Liver (tissue), 9 donors: ENCODE measurements around the gene SF3B5. TPM values are rescaled to one million over a fixed set of nuclear protein-coding genes. Genes with fewer than 3 reads are reported as not detected.

Experiments used
- DNase-seq: peaks from one replicate; pipeline ENCODE4 v3.0.0-alpha.2; 2017; ENCODE audit warnings: low spot score
- H3K27ac ChIP-seq, 2 donors: one replicate each; pipeline ENCODE4 v1.7.0; 2013; ENCODE audit warnings: inconsistent platforms in 2 of 2, low read length in 2 of 2, control low read depth in 1 of 2, low read depth in 1 of 2, mild to moderate bottlenecking in 1 of 2
- H3K27me3 ChIP-seq, 4 donors: one replicate each; pipeline versions ENCODE4 v1.6.1 to v1.7.0; 2013; ENCODE audit warnings: low read length in 3 of 4, inconsistent platforms in 1 of 4, mild to moderate bottlenecking in 1 of 4, moderate library complexity in 1 of 4; ENCODE audit not compliant: control insufficient read depth in 4 of 4, insufficient read depth in 4 of 4
- H3K36me3 ChIP-seq, 4 donors: one replicate each; pipeline versions ENCODE4 v1.6.1 to v1.7.0; 2013; ENCODE audit warnings: low read length in 3 of 4, mild to moderate bottlenecking in 3 of 4, low read depth in 1 of 4, moderate library complexity in 1 of 4; ENCODE audit not compliant: control insufficient read depth in 4 of 4, insufficient read depth in 3 of 4
- H3K4me1 ChIP-seq, 4 donors: one replicate each; pipeline versions ENCODE4 v1.6.1 to v1.7.0; 2013; ENCODE audit warnings: low read length in 3 of 4, mild to moderate bottlenecking in 3 of 4, moderate library complexity in 1 of 4; ENCODE audit not compliant: control insufficient read depth in 4 of 4, insufficient read depth in 4 of 4
- H3K4me3 ChIP-seq, 3 donors: one replicate each; pipeline versions ENCODE4 v1.6.1 to v1.7.0; 2013; ENCODE audit warnings: low read length in 3 of 3, control low read depth in 1 of 3, low read depth in 1 of 3, mild to moderate bottlenecking in 1 of 3
- H3K9ac ChIP-seq, 2 donors: one replicate each; pipeline ENCODE4 v1.7.0; 2013; ENCODE audit warnings: low read length in 2 of 2, mild to moderate bottlenecking in 2 of 2, moderate library complexity in 2 of 2, control low read depth in 1 of 2, low read depth in 1 of 2
- H3K9me3 ChIP-seq, 4 donors: one replicate each; pipeline versions ENCODE4 v1.6.1 to v1.7.0; 2013; ENCODE audit warnings: low read length in 3 of 4; ENCODE audit not compliant: control insufficient read depth in 4 of 4
- EGR1 ChIP-seq, 2 donors: IDR thresholded peaks; 2 replicates each; pipeline ENCODE4 v1.6.1; 2016 to 2018; ENCODE audit warnings: antibody characterized with exemption in 2 of 2, low read depth in 2 of 2
- FOXA1 ChIP-seq: IDR thresholded peaks from 2 replicates; pipeline ENCODE4 v1.6.1; 2016; ENCODE audit warnings: antibody characterized with exemption
- FOXA2 ChIP-seq: IDR thresholded peaks from 2 replicates; pipeline ENCODE4 v1.6.1; 2016; ENCODE audit warnings: antibody characterized with exemption
- HNF4A ChIP-seq, 2 donors: conservative IDR thresholded peaks; 2 replicates each; pipeline ENCODE4 v1.6.1; 2016; ENCODE audit warnings: antibody characterized with exemption in 2 of 2, mild to moderate bottlenecking in 2 of 2
- HNF4G ChIP-seq: IDR thresholded peaks from 2 replicates; pipeline ENCODE4 v1.6.1; 2016; ENCODE audit warnings: antibody characterized with exemption
- JUND ChIP-seq, 2 donors: IDR thresholded peaks; 2 replicates each; pipeline ENCODE4 v1.6.1; 2016; ENCODE audit warnings: antibody characterized with exemption in 2 of 2
- NR2F2 ChIP-seq: IDR thresholded peaks from 2 replicates; pipeline ENCODE4 v1.6.1; 2016; ENCODE audit warnings: antibody characterized with exemption
- RAD21 ChIP-seq, 2 donors: IDR thresholded peaks; 2 replicates each; pipeline ENCODE4 v1.6.1; 2016; ENCODE audit warnings: antibody characterized with exemption in 2 of 2, mild to moderate bottlenecking in 2 of 2
- RXRA ChIP-seq, 2 donors: IDR thresholded peaks; 2 replicates each; pipeline ENCODE4 v1.6.1; 2017 to 2018; ENCODE audit warnings: antibody characterized with exemption in 2 of 2, mild to moderate bottlenecking in 1 of 2
- YY1 ChIP-seq: IDR thresholded peaks from 2 replicates; pipeline ENCODE4 v1.6.1; 2016; ENCODE audit warnings: antibody characterized with exemption, mild to moderate bottlenecking
- WGBS: extraction: QIAGEN DNeasy Blood & Tissue Kit; methylation state at CpG from one replicate; pipeline ENCODE4 v1.1.7; 2013; 5-methylcytosine and 5-hydroxymethylcytosine counted together
- polyA plus RNA-seq, 2 donors: library from polyadenylated mRNA; stranded (reverse) in 1 of 2; unstranded in 1 of 2; fragments of 200-250 nt in 1 of 2; fragments of >200 nt in 1 of 2; fragmentation: Nextera tagmentation in 1 of 2; extraction: Ambion mirVana in 1 of 2; gene quantifications; one replicate each; pipeline versions ENCODE4 v1.2.1 to v1.2.3, GENCODE V29; 2013 to 2015
- total RNA-seq, 2 donors: library from RNA; depleted of rRNA; stranded (reverse); fragments of >200 nt; gene quantifications; one replicate each; pipeline ENCODE4 v1.2.3, GENCODE V29; 2014
- TF ChIP-seq, protein P1 (sequence below): IDR thresholded peaks from 2 replicates; pipeline ENCODE4 v1.6.1; 2016; ENCODE audit warnings: antibody characterized with exemption
- TF ChIP-seq, protein P2 (sequence below): fragments of 150-350 bp; IDR thresholded peaks from 2 replicates; pipeline ENCODE4 v1.5.1; 2017; ENCODE audit warnings: improper control_type of control experiment, low read depth, low read length; ENCODE audit not compliant: missing input control
- TF ChIP-seq, protein P3 (sequence below): IDR thresholded peaks from 2 replicates; pipeline ENCODE4 v1.6.1; 2016; ENCODE audit warnings: antibody characterized with exemption
- TF ChIP-seq, protein P4 (sequence below): IDR thresholded peaks from 2 replicates; pipeline ENCODE4 v1.6.1; 2016; ENCODE audit warnings: antibody characterized with exemption, mild to moderate bottlenecking
- TF ChIP-seq, protein P5 (sequence below): IDR thresholded peaks from 2 replicates; pipeline ENCODE4 v1.6.1; 2016; ENCODE audit warnings: antibody characterized with exemption
- donor health status: healthy.
- donor health status: healthy.
- donor health status: healthy.
- donor health status: healthy.
- donor health status: healthy.

Gene SF3B5
- total and polyA plus RNA-seq, 4 donors = 51.8 to 178 (median 96.9) TPM

DNA sequence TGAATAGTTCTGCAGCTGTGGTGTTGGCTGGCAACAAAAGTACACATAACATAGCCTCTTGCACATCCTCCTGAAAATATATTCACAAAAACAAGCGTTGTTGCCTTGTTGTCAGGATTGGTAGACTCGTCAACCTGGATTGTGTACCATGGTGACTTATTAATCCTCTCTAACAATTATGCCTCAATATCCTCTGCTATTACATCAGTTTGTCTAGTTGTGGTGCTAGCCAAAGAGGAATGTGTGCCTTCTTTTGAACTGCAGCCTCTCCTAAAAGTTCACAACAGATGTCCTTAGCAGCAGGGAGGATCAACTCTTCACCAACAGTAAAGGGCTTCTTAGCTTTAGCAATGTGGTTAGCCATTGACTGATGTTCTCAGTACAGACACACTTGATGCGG is 3.6 kb upstream of the SF3B5 start:
- H3K4me1 ChIP-seq = peaks cover 0 to 12% (median 8%) of the 10 kb centered on the region in 4 donors
- no peaks in the 10 kb centered on the region for H3K9me3 ChIP-seq
- no peak for DNase-seq
- no peak overlapping the region for H3K9ac ChIP-seq
- no peak overlapping the region for H3K4me3 ChIP-seq
- WGBS = 88% methylated on average over 3 of the region's 3 CpGs
- H3K27ac ChIP-seq = no peak overlapping the region
- no peaks in the 10 kb centered on the region for H3K36me3 ChIP-seq
- no peaks in the 10 kb centered on the region for H3K27me3 ChIP-seq
- TF ChIP-seq, protein P1, sequence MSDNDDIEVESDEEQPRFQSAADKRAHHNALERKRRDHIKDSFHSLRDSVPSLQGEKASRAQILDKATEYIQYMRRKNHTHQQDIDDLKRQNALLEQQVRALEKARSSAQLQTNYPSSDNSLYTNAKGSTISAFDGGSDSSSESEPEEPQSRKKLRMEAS = no peak
- TF ChIP-seq FOXA2 (no peak), NR2F2 (no peak), FOXA1 (no peak), EGR1 (IDR thresholded peaks at IDR 0.05; ENCODE audit: low read depth in 2 of 2) (no peak), RXRA (IDR thresholded peaks at IDR 0.05) (no peak), YY1 (no peak), JUND (IDR thresholded peaks at IDR 0.05) (no peak), HNF4G (no peak)
- TF ChIP-seq, protein P2, sequence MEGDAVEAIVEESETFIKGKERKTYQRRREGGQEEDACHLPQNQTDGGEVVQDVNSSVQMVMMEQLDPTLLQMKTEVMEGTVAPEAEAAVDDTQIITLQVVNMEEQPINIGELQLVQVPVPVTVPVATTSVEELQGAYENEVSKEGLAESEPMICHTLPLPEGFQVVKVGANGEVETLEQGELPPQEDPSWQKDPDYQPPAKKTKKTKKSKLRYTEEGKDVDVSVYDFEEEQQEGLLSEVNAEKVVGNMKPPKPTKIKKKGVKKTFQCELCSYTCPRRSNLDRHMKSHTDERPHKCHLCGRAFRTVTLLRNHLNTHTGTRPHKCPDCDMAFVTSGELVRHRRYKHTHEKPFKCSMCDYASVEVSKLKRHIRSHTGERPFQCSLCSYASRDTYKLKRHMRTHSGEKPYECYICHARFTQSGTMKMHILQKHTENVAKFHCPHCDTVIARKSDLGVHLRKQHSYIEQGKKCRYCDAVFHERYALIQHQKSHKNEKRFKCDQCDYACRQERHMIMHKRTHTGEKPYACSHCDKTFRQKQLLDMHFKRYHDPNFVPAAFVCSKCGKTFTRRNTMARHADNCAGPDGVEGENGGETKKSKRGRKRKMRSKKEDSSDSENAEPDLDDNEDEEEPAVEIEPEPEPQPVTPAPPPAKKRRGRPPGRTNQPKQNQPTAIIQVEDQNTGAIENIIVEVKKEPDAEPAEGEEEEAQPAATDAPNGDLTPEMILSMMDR = no peak
- TF ChIP-seq, protein P3, sequence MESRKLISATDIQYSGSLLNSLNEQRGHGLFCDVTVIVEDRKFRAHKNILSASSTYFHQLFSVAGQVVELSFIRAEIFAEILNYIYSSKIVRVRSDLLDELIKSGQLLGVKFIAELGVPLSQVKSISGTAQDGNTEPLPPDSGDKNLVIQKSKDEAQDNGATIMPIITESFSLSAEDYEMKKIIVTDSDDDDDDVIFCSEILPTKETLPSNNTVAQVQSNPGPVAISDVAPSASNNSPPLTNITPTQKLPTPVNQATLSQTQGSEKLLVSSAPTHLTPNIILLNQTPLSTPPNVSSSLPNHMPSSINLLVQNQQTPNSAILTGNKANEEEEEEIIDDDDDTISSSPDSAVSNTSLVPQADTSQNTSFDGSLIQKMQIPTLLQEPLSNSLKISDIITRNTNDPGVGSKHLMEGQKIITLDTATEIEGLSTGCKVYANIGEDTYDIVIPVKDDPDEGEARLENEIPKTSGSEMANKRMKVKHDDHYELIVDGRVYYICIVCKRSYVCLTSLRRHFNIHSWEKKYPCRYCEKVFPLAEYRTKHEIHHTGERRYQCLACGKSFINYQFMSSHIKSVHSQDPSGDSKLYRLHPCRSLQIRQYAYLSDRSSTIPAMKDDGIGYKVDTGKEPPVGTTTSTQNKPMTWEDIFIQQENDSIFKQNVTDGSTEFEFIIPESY = no peak
- TF ChIP-seq, protein P4, sequence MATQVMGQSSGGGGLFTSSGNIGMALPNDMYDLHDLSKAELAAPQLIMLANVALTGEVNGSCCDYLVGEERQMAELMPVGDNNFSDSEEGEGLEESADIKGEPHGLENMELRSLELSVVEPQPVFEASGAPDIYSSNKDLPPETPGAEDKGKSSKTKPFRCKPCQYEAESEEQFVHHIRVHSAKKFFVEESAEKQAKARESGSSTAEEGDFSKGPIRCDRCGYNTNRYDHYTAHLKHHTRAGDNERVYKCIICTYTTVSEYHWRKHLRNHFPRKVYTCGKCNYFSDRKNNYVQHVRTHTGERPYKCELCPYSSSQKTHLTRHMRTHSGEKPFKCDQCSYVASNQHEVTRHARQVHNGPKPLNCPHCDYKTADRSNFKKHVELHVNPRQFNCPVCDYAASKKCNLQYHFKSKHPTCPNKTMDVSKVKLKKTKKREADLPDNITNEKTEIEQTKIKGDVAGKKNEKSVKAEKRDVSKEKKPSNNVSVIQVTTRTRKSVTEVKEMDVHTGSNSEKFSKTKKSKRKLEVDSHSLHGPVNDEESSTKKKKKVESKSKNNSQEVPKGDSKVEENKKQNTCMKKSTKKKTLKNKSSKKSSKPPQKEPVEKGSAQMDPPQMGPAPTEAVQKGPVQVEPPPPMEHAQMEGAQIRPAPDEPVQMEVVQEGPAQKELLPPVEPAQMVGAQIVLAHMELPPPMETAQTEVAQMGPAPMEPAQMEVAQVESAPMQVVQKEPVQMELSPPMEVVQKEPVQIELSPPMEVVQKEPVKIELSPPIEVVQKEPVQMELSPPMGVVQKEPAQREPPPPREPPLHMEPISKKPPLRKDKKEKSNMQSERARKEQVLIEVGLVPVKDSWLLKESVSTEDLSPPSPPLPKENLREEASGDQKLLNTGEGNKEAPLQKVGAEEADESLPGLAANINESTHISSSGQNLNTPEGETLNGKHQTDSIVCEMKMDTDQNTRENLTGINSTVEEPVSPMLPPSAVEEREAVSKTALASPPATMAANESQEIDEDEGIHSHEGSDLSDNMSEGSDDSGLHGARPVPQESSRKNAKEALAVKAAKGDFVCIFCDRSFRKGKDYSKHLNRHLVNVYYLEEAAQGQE = no peak
- TF ChIP-seq, protein P5, sequence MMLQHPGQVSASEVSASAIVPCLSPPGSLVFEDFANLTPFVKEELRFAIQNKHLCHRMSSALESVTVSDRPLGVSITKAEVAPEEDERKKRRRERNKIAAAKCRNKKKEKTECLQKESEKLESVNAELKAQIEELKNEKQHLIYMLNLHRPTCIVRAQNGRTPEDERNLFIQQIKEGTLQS = no peak

DNA sequence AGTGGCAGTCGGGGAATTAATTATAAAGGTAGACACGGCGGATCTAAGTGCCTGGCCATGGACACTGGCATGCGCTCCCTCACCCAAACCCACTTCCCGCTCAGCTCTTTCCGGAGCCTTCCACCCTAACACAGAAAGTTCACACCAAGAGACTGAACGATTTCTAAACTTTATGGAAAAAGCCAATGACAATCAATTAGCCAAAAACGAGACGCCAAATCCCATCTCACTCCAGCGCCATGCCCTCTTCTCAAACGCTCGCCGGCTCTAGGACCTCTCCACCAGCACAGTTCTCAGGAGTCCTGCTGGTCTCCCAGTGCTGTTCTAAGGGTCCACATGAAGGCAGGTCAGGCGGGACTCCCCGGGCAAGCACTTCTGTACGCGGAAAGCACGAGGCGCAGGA is 641 bp downstream of the SF3B5 start:
- no peaks in the 10 kb centered on the region for H3K36me3 ChIP-seq

More for the DNA sequence above, 641 bp downstream of the SF3B5 start:
- H3K4me1 ChIP-seq = peaks cover 4 to 21% (median 13%) of the 10 kb centered on the region in 4 donors
- no peak for DNase-seq
- H3K9ac ChIP-seq = peak overlapping the region; percentile 49 to 65
- no peaks in the 10 kb centered on the region for H3K27me3 ChIP-seq
- no peak for TF ChIP-seq FOXA1
- no peak for TF ChIP-seq HNF4A (conservative IDR thresholded peaks at IDR 0.05)
- TF ChIP-seq HNF4G = no peak
- TF ChIP-seq RAD21 (IDR thresholded peaks at IDR 0.05) = no peak
- peak overlapping the region; percentile 56 to 65 for H3K27ac ChIP-seq
- WGBS = 1% methylated on average over 19 of the region's 19 CpGs
- no peaks in the 10 kb centered on the region for H3K9me3 ChIP-seq
- H3K4me3 ChIP-seq = peak overlapping the region; percentile 80 to 90 (median 81)
